GM12891 (cell line): ENCODE data around the gene NVL.

Experiments
- POLR2A ChIP-seq: IDR thresholded peaks from 2 replicates; pipeline ENCODE4 v1.6.1; 2011; ENCODE audit warnings: low read depth, low read length, control low read depth
- POLR2AphosphoS5 ChIP-seq: IDR thresholded peaks from 2 replicates; pipeline ENCODE4 v1.6.1; 2011; ENCODE audit warnings: low read depth, low read length, control low read depth
- POU2F2 ChIP-seq: IDR thresholded peaks from 2 replicates; pipeline ENCODE4 v1.6.1; 2011; ENCODE audit warnings: low read depth, mild to moderate bottlenecking, control low read depth, low read length, moderate library complexity

GRCh38 chr1:224331326-224331725, 1.4 kb upstream of the NVL start:
- TF ChIP-seq POU2F2 (no peak), POLR2AphosphoS5 (no peak), POLR2A (no peak)
